ENCODE data around the gene NPC1.

Gene NPC1

DNA sequence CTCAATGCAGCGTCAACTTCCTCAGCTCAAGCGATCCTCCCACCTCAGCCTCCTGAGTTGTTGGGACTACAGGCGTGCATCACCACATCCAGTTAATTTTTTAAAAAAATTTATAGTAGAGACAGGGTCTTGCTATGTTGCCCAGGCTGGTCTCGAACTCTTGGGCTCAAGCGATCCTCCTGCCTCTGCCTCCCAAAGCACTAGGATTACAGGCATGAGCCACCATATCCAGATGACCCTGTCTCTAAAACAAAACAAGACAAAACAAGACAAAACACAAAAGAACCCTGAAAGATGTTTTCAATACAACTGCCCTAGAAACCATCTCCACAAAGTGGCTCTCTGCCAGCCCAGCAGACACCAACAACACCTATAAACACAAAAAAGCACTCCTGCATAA, 45.0 kb upstream of the NPC1 start:
- Histone ChIP-seq H3K4me3 (no peak overlapping the region), H3K27ac (no peak overlapping the region)
- no peak for DNase-seq (ENCODE audit: low spot score)
- TF ChIP-seq, protein P1, sequence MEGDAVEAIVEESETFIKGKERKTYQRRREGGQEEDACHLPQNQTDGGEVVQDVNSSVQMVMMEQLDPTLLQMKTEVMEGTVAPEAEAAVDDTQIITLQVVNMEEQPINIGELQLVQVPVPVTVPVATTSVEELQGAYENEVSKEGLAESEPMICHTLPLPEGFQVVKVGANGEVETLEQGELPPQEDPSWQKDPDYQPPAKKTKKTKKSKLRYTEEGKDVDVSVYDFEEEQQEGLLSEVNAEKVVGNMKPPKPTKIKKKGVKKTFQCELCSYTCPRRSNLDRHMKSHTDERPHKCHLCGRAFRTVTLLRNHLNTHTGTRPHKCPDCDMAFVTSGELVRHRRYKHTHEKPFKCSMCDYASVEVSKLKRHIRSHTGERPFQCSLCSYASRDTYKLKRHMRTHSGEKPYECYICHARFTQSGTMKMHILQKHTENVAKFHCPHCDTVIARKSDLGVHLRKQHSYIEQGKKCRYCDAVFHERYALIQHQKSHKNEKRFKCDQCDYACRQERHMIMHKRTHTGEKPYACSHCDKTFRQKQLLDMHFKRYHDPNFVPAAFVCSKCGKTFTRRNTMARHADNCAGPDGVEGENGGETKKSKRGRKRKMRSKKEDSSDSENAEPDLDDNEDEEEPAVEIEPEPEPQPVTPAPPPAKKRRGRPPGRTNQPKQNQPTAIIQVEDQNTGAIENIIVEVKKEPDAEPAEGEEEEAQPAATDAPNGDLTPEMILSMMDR (IDR thresholded peaks at IDR 0.05), result no peak

DNA sequence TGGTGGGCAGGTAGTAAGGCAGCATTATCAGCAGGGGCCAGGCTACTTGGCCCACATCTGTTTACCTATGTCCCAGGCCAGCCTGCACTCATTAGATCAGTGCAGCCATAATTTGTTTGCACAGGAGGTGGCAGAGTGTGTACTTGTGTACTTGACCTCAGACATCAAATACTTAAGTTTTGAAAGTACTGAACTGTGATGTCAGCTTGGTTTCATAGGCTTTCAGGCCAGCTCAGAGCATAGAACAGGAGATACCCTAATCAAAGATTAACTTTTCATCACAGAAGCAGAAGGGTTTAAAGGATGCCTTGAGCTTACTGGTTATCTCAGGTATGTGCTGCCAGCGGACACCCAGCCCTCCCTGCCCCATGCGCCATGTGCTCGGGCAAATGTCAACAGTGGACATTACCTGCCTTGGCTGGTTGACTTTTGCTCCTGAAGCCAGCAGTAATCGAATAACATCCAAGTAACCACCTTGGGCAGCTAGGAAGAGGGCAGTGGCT, 43.2 kb upstream of the NPC1 start:
- DNase-seq (ENCODE audit: low spot score), result no peak
- Histone ChIP-seq H3K27ac (no peak overlapping the region), H3K4me3 (no peak overlapping the region)
- TF ChIP-seq, protein P1 (IDR thresholded peaks at IDR 0.05), result no peak

DNA sequence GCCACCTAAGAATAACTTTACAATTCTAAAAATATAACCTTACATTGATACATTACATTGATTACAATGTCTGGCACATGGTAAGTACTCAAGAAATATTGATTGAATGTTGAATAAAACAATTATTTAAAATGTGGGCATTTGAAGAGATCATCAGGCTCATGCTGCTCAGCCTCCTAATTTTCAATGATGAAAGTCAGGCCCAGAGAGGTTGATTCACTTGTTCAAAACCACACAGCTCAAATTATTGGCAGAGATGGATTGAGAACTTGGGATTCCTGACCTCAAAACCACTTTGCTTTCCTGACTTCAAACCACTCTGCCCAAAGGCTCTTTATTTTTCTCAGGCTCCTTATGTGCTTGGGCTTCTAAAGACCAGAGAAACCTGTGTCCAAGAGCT, 41.7 kb upstream of the NPC1 start:
- TF ChIP-seq, protein P1 (IDR thresholded peaks at IDR 0.05), result no peak
- no peak overlapping the region for H3K27ac ChIP-seq
- DNase-seq (ENCODE audit: low spot score), result no peak
- H3K4me3 ChIP-seq, result no peak overlapping the region

DNA sequence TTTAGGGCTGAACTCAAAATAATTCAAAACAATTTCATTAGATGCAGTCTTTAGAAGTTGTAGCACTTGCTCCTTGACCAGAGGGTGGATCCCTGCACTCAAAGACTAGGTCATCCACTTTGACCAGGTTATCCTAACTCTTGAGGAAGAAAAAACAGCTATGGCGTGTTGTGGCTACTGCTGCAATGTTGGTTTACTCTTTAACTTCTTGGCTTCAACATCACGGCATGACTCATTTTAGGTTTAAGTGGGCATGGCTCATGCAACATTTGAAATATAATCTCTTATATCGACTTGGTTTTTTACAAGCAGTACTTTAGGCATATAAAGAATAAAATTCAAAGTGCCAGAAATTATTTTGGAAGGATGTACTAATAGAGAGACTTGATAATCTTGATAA, 41.0 kb upstream of the NPC1 start:
- TF ChIP-seq, protein P1 (IDR thresholded peaks at IDR 0.05), result no peak
- no peak overlapping the region for H3K4me3 ChIP-seq
- DNase-seq (ENCODE audit: low spot score), result no peak
- no peak overlapping the region for H3K27ac ChIP-seq

DNA sequence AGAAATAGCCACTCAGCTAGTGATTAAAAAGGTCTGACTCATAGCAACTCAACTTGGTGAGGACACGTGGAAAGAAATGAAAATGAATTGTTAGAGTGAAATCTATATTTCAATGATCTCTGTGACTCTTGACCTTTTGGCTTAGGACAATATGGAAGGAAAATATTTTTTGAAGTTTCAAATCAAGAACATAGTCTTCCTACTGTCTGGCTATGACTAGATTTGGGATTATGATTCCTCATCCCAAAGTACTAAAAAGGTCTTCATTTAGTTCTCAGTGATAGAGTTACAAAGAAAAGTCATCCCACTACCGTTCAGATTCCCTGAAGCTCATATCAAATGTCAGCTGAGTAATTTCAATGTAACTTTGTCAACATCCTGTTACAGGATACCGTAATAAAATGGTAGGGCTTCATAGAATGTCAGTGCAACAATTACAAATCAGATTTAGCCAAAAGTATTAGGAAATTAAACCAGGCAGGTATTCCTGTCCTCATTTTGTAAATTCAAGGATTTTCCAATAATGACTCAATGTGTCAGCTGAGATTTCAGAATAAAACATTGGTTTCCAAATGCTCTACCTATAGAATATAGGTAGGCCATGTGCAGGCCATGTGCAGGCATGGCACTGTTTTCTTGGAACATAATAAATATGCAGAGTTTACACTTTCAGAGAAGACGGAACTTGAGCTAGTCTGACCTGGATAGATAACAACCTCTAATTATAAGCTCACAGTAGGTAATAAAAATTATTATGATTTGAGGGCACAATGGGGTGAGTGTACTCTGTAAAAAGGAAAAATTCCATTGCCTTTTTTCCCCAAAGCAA, 40.4 kb upstream of the NPC1 start:
- Histone ChIP-seq H3K4me3 (no peak overlapping the region), H3K27ac (no peak overlapping the region)
- TF ChIP-seq, protein P1 (IDR thresholded peaks at IDR 0.05), result no peak
- DNase-seq (ENCODE audit: low spot score), result no peak

DNA sequence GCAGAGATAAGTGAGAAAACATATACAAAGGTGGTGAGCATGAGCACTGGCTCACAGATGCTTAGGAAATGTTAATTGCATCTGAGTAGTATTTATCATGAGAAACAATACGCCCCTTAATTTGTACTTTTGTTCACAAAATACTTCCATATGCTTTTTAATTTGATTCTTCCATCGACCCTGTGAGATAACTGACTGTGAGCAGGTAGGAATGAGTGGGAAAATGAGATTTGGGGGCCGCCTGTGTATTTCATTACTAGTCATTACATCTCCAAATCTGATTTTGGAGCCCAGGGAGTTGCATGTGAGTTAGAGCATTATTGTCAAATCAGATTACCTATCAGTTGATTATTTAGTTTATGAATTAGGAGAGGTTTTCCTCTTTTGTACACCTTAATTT, 36.7 kb upstream of the NPC1 start:
- TF ChIP-seq, protein P1 (IDR thresholded peaks at IDR 0.05), result no peak
- Histone ChIP-seq H3K27ac (no peak overlapping the region), H3K4me3 (no peak overlapping the region)
- no peak for DNase-seq (ENCODE audit: low spot score)

DNA sequence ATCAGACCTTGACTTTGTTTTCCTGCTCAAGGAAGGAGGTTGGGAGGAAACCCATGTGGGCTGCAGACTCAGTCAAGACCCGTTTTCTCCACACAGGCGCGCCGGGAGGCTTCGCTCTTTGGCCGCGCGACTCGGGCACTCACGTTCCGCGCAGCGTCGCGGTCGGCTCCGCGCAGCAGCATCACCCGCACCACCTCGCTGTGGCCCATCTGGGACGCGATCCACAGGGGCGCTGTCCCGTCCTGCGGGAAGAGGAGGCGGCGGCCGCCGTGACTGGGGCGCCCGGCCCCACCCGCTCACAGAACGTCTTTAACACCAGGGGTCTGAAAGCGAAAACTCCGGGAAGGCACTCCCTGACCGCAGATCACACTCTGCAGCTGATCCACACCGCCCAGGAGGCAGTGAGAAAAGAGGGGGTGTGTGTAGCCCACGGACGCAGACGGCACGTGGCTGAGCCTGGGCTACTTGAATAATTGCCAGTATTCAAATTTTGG, 33.1 kb upstream of the NPC1 start:
- Histone ChIP-seq H3K27ac (no peak overlapping the region), H3K4me3 (peak overlapping the region; percentile 74)
- DNase-seq (ENCODE audit: low spot score), result no peak
- TF ChIP-seq, protein P1 (IDR thresholded peaks at IDR 0.05), result no peak
